Adrenal gland (tissue), 12 donors: ENCODE data around the gene LAMA4. TPM values are rescaled to one million over a fixed set of nuclear protein-coding genes. Genes with fewer than 3 reads are reported as not detected.

Experiments
- DNase-seq, 7 donors: peaks; one replicate each; pipeline ENCODE4 v3.0.0-alpha.2; 2019 to 2020
- H3K27ac ChIP-seq, 5 donors: fragments of 200-600 bp; sonication (generic) in 4 of 5; 1 replicate in 3 of 5; 2 replicates in 2 of 5; pipeline versions ENCODE4 v1.5.1 to v1.8.0; 2016 to 2020; ENCODE audit warnings: mild to moderate bottlenecking in 1 of 5
- H3K27me3 ChIP-seq: fragments of 200-600 bp; 2 replicates; pipeline ENCODE4 v1.8.0; 2021
- H3K36me3 ChIP-seq, 2 donors: fragments of 200-600 bp; replicated peaks in 1 of 2; 1 replicate in 1 of 2; 2 replicates in 1 of 2; pipeline versions ENCODE4 v1.5.1 to v1.8.0; 2018 to 2022
- H3K4me1 ChIP-seq, 2 donors: fragments of 200-600 bp; replicated peaks in 1 of 2; 1 replicate in 1 of 2; 2 replicates in 1 of 2; pipeline versions ENCODE4 v1.5.1 to v1.8.0; 2018 to 2021
- H3K4me3 ChIP-seq, 4 donors: fragments of 200-600 bp; sonication (generic) in 3 of 4; one replicate each; pipeline ENCODE4 v1.5.1; 2016 to 2018
- H3K9me3 ChIP-seq, 3 donors: fragments of 200-600 bp; sonication (generic) in 1 of 3; replicated peaks in 1 of 3; 1 replicate in 2 of 3; 2 replicates in 1 of 3; pipeline versions ENCODE4 v1.5.1 to v1.8.0; 2016 to 2021
- CTCF ChIP-seq, 6 experiments: fragments of 450-650 bp in 4 of 6; fragments of 200-600 bp in 2 of 6; sonication (generic) in 1 of 6; IDR thresholded peaks; 1 replicate in 5 of 6; 2 replicates in 1 of 6; pipeline versions ENCODE4 v1.5.1 to v1.8.0; 2016 to 2021; ENCODE audit warnings: antibody characterized with exemption in 6 of 6, mild to moderate bottlenecking in 2 of 6, moderate library complexity in 1 of 6
- POLR2A ChIP-seq, 2 donors: fragments of 450-650 bp; IDR thresholded peaks; one replicate each; pipeline ENCODE4 v1.6.1; 2017; ENCODE audit warnings: antibody characterized with exemption in 2 of 2, mild to moderate bottlenecking in 2 of 2, moderate library complexity in 1 of 2
- WGBS, 4 donors: extraction: QIAGEN DNeasy Blood & Tissue Kit in 2 of 4; methylation state at CpG; one replicate each; pipeline versions ENCODE4 v1.1.5 to v1.1.7; 2013 to 2017; 5-methylcytosine and 5-hydroxymethylcytosine counted together
- intact Hi-C, 2 donors: fragments of 100-400 bp; cut with DNase I; formaldehyde crosslinking; loops; one replicate each; pipeline versions ENCODE4 v1.14.1 to v1.15.0; 2022 to 2023
- polyA plus RNA-seq, 3 donors: library from polyadenylated mRNA; stranded (reverse); fragments of 200-250 nt in 2 of 3; fragments of 350-450 nt in 1 of 3; fragmentation: Illumina TruSeq in 1 of 3; extraction: RNeasy Lipid Tissue Mini Kit (QIAGEN cat#74804) in 1 of 3; gene quantifications; one replicate each; pipeline ENCODE4 v1.2.3, GENCODE V29; 2013 to 2014
- total RNA-seq, 9 donors: library from RNA; depleted of rRNA in 4 of 9; stranded (reverse); fragments of >200 nt in 4 of 9; fragments of 120-200 nt in 1 of 9; fragmentation: NEBNext Ultra II Directional in 1 of 9; extraction: Animal tissue kit (Norgen Biotek cat#: 25700) in 1 of 9; gene quantifications; one replicate each; pipeline versions ENCODE4 v1.1.0 to v1.2.4, GENCODE V29; 2013 to 2023
- donor health status: healthy with polysubstance abuse.
- donor health status: Bipolar disorder and iron deficiency.
- donor health status: DM: yes; HTN: yes; CAD: no.
- donor health status: DM: no; HTN: no; CAD: no.
- donor health status: DM: no; HTN: no; CAD: no.
- donor health status: DM: yes; HTN: yes; CAD: no.

The LAMA4 gene
- total and polyA plus RNA-seq, 12 donors: 7.5 to 102 (median 23.3) TPM

GRCh38 chr6:112193535-112194051 is 60.8 kb downstream of the LAMA4 start:
- 32 to 83% (median 58%) methylated on average over 1 of the region's 1 CpG for WGBS, 4 donors
- Histone ChIP-seq H3K27me3 (no peaks in the 10 kb centered on the region), H3K9me3 (no peaks in the 10 kb centered on the region), H3K36me3 (no peaks in the 10 kb centered on the region), H3K4me1 (peaks cover 0 to 6% of the 10 kb centered on the region in 2 donors), H3K4me3 (no peak overlapping the region), H3K27ac (no peak overlapping the region)
- intact Hi-C loops: no loop called here
- no peak for DNase-seq
- TF ChIP-seq POLR2A (IDR thresholded peaks at IDR 0.05) (no peak), CTCF (IDR thresholded peaks at IDR 0.05) (no peak)

- H3K27ac ChIP-seq: no peak overlapping the region
- intact Hi-C loops: no loop called here
- H3K27me3 ChIP-seq: no peaks in the 10 kb centered on the region
- no peak overlapping the region for H3K4me3 ChIP-seq
- H3K36me3 ChIP-seq: no peaks in the 10 kb centered on the region
- H3K4me1 ChIP-seq: peaks cover 0 to 6% of the 10 kb centered on the region in 2 donors
- TF ChIP-seq CTCF (IDR thresholded peaks at IDR 0.05) (no peak), POLR2A (IDR thresholded peaks at IDR 0.05) (no peak)
- no peak for DNase-seq
- no peaks in the 10 kb centered on the region for H3K9me3 ChIP-seq
Measured at GRCh38 chr6:112193117-112193516, 61.2 kb downstream of the LAMA4 start.

GRCh38 chr6:112191509-112192020 is 62.8 kb downstream of the LAMA4 start:
- Histone ChIP-seq H3K4me3 (no peak overlapping the region), H3K4me1 (peaks cover 0 to 6% of the 10 kb centered on the region in 2 donors), H3K27me3 (no peaks in the 10 kb centered on the region), H3K36me3 (no peaks in the 10 kb centered on the region), H3K27ac (no peak overlapping the region), H3K9me3 (no peaks in the 10 kb centered on the region)
- DNase-seq: no peak
- TF ChIP-seq POLR2A (IDR thresholded peaks at IDR 0.05): no peak
- 81 to 94% (median 86%) methylated on average over 7 of the region's 7 CpGs for WGBS, 4 donors
- intact Hi-C loops: no loop called here

- peaks cover 0 to 6% of the 10 kb centered on the region in 2 donors for H3K4me1 ChIP-seq
- no peak for DNase-seq
- no peaks in the 10 kb centered on the region for H3K9me3 ChIP-seq
- no peaks in the 10 kb centered on the region for H3K36me3 ChIP-seq
- H3K27me3 ChIP-seq: no peaks in the 10 kb centered on the region
- H3K27ac ChIP-seq: peak overlapping the region in 1 of 5 donors; percentile 8
- TF ChIP-seq CTCF (IDR thresholded peaks at IDR 0.05) (no peak), POLR2A (IDR thresholded peaks at IDR 0.05) (no peak)
- 80 to 94% (median 85%) methylated on average over 1 of the region's 1 CpG for WGBS, 4 donors
- intact Hi-C loops: no loop called here
- no peak overlapping the region for H3K4me3 ChIP-seq
Measured at GRCh38 chr6:112190164-112190563, 64.2 kb downstream of the LAMA4 start.

GRCh38 chr6:112189494-112189893 is 64.9 kb downstream of the LAMA4 start:
- H3K4me1 ChIP-seq: peaks cover 0 to 6% of the 10 kb centered on the region in 2 donors
- peak in 1 of 7 donors; percentile 17 for DNase-seq
- H3K4me3 ChIP-seq: no peak overlapping the region
- intact Hi-C loops: no loop called here
- no peaks in the 10 kb centered on the region for H3K9me3 ChIP-seq
- H3K36me3 ChIP-seq: no peaks in the 10 kb centered on the region
- TF ChIP-seq CTCF (IDR thresholded peaks at IDR 0.05) (no peak), POLR2A (IDR thresholded peaks at IDR 0.05) (no peak)
- 44 to 65% (median 52%) methylated on average over 5 of the region's 5 CpGs for WGBS, 4 donors
- no peak overlapping the region for H3K27ac ChIP-seq
- H3K27me3 ChIP-seq: no peaks in the 10 kb centered on the region
